HG03159 (cell line): ENCODE results near the gene ACKR3.

Experiments used
- ATAC-seq: cut with Tn5 transposase; IDR thresholded peaks from one replicate; pipeline ENCODE4 v1.9.1; 2021; ENCODE audit warnings: mild to moderate bottlenecking, moderate library complexity; ENCODE audit not compliant: unreplicated experiment

Gene ACKR3

GRCh38 chr2:236627841-236628240, 58.2 kb downstream of the ACKR3 start:
- ATAC-seq, result no peak

- no peak for ATAC-seq
These were observed 58.8 kb downstream of the ACKR3 start for GRCh38 chr2:236628256-236628901.

- no peak for ATAC-seq
These were observed 59.5 kb downstream of the ACKR3 start for GRCh38 chr2:236628981-236629605.

- ATAC-seq, result no peak
These were observed 60.6 kb downstream of the ACKR3 start for GRCh38 chr2:236629961-236630872.

GRCh38 chr2:236631281-236631855, 61.7 kb downstream of the ACKR3 start:
- ATAC-seq, result no peak

- ATAC-seq, result no peak
These were observed 62.2 kb downstream of the ACKR3 start for GRCh38 chr2:236631856-236632291.
